Dedifferentiated amniotic fluid mesenchymal stem cell (primary cell): ENCODE results near the gene RPL18.
"Not testable (repeated sequence)": the region's sequence is repeated elsewhere in the genome, so short reads cannot be mapped to it uniquely, and the experiment has no call there.

Source experiments
- DNase-seq: peaks from one replicate; pipeline ENCODE4 v3.0.0-alpha.2; 2016; ENCODE audit errors: extremely low spot score

The RPL18 gene

DNA sequence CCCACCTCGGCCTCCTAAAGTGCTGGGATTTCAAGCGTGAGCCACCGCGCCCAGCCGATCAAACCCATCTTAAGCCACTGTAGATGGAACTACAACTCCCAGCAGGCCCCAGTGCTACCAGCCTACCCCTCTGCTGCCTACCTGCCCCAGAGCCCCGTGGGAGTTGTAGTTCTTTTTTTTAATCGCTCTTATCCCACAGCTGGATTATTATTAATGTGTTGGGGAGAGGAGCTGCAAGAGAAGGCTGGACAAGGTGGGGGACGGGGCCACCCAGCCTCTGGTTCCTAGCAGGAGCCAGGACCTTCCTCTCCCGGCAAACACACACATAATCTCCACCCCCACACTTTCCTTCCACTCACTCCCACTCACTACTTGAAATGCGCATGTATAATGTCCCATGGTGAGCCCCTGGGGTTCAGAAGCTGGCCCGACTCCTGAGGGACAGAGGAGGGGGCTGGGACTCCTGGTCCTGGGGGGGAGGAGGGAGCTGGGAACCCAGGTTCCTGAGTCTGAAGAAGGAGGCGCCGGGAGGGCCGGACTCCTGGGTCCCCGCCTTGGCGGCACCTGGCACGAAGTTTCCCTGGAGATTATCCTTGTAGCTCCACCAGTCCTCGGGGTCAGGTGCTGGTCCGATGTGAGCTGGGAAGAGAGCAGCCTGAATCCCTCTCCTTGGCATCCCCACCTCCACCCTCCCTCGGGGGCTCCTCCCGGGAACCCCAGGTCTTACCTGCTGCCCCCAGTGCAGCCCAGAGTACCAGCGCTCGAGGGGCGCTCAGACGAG is 26.1 kb upstream of the RPL18 start:
- DNase-seq = peak; percentile 60

DNA sequence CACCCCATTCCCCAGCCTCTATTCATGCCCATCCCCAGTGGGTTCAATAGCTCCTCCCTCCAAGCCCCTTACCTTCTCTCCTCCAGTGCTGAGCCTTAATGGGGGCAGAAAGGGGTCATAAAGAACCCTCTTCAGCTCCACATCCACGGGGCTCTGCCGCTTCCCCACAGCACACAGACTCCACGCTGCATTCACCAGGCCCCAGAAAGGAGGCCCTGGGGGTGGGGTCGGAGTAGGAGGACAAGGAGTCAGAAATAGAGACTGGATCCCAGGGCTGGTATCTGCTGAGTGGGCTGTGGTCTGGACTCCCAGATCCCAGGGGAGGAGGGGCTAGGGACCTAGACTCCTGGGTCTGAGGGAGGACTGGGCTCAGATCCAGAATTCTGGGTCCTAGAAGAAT is 25.4 kb upstream of the RPL18 start:
- no peak for DNase-seq

DNA sequence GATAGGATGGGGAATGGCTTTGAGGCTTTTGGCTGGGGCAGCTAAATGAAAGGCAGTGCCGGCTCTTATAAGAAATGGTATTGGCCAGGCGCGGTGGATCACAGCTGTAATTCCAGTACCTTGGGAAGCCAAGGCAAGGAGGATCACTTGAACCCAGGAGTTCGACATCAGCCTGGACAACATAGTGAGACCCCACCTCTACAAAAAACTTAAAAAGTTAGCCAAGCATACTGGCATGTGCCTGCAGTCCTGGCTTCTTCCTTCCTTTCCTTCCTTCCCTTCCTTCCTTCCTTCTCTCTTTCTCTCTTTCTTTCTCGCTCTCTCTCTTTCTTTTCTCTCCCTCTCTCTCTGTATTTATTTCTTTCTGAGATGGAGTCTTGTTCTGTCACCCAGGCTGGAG is 23.9 kb upstream of the RPL18 start:
- no peak for DNase-seq

DNA sequence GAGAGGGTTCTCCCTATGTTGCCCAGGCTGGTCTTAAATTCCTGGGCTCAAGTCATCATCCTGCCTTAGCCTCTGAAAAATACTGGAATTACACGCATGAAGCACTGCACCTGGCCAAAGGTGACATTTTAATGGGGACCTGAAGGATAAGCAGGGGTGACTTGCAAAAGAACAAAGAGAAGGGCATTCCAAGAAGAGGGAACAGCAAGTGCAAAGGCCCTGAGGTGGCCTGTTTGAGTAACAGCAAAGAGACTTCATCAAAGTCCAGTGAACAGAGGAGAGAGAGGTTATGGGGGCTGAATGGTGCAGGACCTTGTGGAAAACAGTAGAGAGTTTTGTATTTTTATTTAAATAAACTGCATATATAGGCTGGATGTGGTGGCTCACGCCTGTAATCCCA is 22.9 kb upstream of the RPL18 start:
- DNase-seq = no peak

DNA sequence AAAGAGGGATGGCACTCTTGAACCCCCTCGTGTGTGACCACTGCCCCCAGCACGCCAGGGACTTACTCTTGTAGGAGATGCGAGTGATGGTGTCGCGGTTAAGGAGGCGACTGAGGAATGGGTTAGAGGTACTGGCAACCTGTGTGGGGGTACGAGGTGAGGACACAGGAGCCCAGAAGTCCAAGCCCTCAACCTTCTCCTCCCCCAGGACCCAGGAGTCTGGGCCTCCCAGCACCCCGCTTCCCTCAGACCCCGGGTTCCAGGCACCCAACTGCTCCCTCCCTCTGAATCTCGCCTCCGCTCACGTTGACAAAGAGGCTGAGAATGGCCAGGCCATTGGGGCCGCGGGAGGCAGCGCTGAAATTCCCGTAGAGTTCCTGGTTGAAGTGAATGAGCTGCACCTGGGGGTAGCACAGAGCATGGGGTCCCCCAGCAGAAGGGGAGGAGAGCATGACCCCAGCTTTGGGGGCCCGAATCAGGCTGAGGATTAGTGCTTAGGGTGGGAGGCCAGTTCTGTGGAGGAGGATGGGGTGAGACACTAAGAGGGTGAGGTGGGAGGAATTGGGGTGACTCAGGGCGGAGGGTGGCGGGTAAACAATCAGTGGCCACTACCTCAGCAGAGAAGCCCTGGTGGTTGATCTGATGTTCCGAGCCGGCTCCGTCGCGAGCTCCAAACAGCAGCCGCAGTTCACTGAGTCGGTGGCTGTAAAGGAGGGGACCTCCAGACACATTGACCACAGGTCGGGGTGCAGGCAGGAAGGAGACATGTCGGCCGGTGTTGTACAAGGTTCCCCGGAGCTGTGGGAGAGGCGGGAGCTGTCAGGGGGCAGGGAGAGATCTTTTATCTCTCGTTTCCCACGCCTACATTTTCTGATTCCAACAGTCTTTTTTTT is 20.8 kb upstream of the RPL18 start:
- no peak for DNase-seq

DNA sequence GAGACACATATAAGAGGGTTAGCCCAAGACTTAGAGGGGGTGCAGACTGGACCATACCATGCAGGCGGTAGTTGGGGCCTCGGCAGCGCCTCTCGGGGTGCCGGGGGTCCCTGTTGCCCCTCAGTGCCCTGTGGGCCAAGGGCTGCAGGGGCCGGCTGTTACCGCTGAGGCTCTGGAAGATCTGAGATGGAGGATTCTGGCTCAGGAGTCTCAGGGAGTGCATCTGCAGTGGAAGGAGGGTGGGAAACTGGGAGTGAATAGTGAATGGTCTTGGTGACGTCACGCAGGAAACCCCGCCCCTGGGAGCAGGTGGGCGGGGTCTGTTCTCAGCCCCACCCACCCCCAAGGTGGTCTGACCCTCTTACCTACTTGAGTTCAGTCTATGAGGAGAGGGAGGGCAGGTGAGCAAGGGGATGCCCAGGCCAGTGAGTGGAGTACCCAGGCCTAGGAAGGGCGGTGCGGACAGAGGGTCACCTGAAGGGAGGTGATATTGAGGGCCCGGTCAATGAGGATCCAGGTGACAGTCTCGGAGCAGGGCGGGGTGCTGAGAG is 19.9 kb upstream of the RPL18 start:
- DNase-seq = no peak

DNA sequence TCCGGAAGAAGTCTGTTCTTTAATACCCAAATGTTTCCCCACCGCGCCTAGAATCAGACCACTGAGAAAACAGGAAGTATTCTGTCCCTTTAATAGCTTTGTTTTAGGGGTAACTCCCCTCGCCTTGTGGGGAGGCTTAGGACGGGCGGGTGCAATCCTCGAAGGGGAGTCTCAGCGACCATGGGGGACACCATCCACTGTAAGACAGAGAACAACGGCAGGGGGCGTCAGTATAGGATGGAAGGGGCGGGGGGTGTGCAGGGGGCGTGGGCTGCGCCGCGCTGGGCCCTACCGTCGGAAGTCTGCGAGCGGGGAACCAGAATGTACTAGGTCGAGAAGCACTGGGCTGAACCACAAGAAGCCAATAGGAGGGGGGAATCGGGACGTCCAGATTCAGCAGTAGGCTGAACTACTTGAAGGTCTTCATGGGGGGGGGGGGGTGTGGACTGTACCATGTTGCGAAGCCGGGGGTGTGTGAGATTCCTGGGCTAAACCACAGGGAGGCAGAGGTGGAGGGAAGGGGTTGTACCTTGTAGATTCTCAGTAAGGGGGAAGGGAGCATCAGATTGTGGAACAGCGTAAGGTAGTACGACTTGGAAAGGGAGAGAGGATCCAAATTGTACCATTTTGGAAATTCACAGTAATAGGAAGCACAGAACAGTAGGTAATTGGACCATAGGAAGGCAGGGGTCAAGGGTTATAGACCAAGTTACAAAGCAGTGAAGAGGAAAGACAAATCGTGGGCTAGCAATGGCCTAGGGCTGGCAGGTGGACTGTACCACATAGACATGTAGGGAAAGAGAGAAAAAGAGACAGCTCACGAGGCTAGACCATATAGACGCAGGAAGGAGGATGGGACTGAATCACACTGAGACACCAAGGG is 19.2 kb upstream of the RPL18 start:
- DNase-seq = peak; percentile 94

DNA sequence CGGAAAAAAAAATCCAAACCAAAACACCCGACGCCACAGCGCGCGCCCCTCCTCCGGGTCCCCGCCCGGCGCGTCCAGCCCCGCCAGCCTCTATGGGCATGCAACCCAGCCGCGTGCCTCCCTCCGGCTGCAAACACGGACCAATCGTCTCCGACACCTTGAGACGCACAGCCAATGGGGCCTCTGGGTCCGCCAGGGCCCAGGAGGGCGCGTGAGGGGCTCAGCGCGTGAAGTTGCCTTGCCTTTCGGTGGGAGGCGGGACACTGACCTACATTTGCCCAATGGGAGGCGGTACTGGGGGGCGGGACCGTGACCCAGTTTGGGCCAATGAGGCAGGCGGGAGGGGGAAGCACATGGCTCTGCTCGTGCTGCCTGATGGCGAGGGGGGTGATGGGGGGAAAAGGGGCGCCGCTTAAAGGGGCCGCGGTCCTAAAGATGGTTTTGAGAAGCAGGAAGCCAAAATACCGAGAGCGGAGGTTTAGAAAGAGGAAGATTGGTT is 18.5 kb upstream of the RPL18 start:
- peak; percentile 98 for DNase-seq

DNA sequence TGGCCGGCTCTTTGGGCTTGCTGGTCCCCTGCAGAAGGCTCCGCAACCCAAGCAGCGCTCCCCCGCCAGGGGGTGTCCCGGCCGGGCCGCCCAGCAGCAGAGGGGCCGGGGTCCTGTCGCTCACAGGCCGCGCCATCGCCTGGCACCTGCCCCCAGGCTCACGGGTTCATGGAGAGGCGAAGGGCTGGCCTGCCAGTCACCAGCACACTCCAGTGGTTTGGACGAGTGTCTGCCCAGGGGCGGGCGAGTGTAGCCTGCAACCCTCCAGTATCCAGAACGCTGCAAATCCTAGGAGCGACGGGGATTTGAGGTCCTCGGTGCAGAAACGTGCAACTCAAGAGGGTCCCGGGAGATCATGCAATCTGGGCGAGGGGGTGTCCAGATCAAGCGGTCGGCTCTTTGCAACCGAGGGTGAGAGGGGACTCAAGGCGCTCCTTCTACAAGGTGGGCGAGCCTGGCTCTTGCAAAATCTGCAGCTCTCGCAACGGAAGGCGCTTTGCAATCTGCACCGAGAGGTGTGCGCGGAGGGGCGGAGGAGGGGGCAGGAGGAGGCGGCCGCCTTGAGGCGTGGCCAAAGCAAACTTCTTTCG is 18.0 kb upstream of the RPL18 start, which contains the start of gene DBP:
TSS of gene DBP (minus strand) at position 521 of the 590 bp plus-strand sequence. CDS start at position 136, 385 bp downstream.
- no peak for DNase-seq

DNA sequence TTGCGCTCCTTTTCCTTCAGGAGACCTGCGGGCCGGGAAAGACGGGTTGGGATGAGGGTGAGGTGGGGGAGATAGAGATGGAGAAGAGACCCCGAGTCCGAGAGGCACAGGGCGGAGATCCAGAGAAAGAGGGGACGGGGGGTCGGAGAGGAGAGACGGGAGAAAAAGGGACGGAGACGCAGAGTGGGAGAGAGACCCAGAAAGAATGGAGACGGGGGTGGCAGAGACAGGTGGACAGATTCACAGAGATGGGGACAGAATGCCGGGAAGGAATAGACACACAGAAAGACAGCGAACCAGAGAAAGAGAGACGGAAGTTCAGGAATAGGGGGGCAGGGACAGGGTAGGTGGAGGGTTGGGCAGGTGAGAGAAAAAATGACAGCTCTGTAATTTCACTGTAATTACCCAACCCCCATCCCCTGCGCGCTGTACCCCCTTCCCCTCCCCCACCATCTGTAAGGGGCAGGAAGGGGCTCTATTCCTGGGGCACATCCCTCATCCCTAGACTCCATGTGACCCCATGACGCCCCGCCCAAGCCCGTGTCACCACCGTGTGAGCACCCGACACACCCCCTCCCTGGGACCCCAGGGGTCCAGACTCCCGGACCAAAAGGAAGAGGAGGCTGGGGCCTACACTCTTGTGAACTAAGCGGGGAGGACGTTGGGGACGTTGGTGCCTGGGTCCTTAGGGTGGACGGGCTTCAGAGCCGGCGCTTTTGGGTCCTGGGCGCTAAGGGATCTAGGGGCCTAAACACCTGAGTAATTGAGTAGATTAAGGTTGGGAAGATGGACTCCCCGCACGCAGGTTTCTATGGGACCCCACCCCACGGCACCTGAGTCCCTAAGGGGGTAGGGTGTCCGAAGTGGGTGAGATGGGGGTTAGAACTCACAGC is 17.2 kb upstream of the RPL18 start:
- no peak for DNase-seq

DNA sequence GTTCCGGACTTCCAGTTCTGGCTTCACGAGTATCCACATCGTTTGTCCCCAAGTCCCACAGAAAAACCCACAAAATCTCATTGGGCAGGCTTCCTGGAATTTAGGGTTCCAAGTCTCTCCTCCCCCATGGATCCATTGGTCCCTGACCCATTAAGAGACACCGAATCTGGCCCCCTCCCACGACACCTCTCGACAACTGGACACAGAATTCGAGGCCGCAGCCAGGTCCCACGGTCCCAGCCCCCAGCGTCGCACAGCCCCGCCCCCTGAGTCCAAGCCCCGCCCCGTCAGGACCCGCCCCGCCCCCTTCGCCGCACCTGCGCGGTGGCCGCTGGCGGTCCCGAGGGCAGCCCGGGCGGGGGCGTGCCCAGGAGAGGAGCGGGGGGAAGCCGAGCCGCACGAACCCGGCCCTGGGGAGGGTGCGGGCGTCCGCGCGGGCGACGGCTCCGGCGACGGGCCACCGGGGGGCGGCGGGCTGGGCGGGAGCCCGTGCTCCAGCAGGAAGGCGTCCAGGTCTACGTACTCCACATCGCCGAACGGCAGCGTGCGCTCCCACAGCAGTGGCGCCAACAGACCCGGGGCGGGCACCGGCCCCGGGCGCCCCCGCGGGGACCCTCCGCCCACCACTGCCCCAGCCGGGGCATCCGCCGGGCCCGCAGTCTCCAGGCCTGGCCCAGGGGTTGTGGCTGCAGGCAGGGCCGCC is 16.4 kb upstream of the RPL18 start:
- no peak for DNase-seq

DNA sequence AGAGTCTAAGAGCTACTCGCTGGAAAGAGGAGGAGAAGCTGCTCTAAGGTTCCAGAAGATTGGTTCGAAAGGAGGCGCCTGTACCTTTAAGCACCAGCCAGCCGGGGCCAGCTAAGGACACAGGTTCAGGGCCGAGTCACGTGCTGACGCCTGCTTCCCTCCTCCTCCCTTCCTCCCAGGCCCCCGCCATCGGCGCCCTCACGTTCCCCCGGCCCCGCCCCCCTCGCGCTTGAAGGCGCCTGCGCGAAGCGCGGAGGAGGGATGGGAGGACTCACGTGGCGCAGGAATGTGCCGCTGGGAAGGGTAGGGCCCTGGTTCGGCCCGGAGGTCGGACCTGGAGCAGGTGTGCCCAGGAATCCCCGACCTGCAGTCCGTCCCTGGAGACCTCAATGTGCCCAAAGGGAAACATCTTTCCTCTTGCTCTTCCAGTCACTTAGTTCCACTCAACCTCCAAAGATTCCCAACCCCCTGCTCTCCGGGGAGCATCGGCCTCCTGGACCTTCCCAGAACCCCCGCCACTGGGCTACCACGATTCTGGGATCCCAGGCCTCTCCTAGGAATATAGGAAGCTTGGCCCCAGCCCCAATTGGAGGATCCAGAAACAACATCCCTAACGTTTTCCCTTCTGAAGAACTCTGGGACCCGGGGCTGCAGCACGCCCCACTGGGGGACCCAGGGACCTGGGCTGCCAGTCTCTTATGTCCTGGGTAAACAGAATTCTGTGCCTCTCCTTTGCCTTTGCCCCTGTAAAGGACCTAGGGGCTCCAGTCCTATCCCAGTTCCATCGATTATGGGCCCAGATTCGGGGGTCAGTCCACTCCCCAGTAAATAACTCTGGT is 15.7 kb upstream of the RPL18 start:
- peak; percentile 74 for DNase-seq

DNA sequence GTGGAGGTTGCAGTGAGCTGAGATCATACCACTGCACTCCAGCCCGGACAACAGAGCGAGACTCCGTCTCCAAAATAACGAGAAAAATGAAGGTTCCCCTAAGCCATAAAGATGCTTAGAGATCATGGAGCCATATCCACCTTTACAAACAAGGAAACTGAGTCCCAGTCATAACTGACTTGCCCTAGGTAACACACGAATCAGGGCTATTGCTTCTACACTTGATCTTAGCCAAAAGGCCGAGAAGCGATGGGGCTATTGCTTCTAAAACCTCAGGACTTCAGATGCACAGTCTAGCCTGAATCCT is 15.0 kb upstream of the RPL18 start:
- no peak for DNase-seq

DNA sequence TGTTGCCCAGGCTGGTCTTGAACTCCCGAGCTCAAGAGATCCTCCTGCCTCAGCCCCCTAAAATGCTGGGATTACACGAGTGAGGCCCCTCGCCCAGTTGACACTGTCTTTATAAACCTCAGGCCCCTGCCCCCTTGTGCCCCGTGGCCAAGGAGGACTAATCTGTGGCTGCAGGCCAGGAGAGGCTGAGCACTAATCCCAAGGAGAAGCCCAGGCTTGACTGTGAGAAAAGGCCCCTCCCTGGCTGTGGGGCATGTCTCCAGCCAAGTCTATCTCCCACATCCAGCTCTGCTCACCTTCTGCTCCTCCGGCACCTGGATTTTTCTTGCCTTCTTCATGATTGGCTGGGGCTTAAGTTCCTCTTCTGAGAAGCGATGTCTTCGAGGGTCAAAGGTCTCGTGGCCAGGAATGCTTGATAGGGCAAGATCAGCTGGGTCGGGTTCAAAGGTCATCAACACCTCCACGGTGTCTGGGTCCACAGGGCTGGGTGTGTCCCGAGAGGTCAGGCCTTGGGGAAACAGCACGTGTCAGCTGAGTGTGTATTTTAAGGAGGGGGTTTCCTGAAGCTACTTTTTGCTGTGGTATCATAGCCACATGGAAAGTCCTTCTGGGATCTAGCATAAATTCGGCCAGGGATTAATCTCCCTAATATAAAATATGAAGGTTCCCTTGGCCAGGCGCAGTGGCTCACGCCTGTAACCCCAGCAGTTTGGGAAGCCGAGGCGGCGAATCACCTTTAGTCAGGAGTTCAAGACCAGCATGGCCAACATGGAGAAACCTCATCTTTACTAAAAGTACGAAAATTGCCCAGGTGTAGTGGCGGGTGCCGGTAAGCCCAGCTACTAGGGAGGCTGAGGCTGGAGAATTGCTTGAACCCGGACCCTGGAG is 14.4 kb upstream of the RPL18 start:
- no peak for DNase-seq

DNA sequence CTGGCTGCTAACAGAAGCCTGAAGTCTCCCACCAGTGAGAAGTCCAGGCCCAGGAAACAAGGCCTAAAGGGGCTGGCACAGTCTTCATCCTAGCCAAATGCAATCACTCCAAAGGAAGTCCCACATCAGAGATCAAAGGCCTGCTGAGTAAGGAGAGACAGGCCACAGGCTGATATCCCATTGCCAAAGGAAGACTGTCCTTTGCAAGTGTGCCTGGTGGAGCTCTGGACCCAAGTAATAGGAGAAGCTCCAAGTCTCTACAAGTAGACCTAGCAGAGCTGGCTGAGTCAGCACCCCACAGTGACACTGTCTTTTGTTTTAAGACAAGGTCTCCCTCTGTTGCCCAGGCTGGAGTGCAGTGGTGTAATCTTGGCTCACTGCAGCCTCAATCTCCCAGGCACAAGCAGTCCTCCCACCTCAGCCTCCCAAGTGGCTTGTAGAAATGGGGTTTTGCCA is 13.7 kb upstream of the RPL18 start:
- no peak for DNase-seq

DNA sequence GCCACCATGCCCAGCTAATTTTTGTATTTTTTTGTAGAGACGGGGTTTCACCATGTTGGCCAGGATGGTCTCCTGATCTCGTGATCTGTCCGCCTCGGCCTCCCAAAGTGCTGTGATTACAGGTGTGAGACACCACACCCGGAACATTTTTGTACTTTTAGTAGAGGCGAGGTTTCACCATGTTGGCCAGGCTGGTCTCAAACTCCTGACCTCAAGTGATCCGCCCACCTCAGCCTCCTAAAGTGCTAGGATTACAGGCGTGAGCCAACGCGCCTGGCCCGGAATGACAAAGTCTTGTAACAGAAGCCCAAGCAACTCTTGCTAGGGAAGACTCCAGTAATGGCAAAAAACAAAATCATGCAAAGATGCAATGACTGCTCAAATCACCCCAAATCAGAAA is 13.3 kb upstream of the RPL18 start:
- DNase-seq = not testable (repeated sequence)

DNA sequence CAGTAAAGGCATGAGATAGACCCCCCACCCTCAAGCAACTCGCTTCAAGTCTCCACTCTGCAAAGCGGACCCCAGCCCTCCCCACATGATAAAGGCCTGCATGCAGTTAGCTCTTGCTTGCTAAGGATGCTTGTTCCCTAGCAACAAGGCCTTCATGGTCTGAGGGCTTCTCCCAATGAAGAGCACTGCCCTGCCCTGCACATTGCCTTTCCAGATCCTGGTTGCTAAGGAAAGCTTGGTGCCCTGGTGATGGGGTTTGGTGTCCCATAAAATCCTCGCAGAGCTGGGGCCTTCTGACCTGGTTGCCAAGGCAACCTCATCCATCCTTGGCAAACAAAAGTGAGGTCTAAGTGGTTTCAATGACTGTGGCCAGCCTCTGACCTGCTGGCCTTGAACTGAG is 12.2 kb upstream of the RPL18 start:
- DNase-seq = no peak
